NOMO-1 treated with dmso at 0.1 percent for 144 hours (cell line): ENCODE results near the gene EMC8.
A peak's percentile ranks its signal among the peaks of the same experiment; 100 is the strongest.

Experiments used
- DNase-seq: peaks from one replicate; lab custom pipeline; 2025; ENCODE audit not compliant: unreplicated experiment; lab: John Stamatoyannopoulos, UW

EMC8 gene

GRCh38 chr16:85733155-85733838 lies 66.0 kb downstream of the EMC8 start:
- peak; percentile 78 for DNase-seq

GRCh38 chr16:85731179-85731578 lies 68.2 kb downstream of the EMC8 start:
- DNase-seq, result no peak

DNA sequence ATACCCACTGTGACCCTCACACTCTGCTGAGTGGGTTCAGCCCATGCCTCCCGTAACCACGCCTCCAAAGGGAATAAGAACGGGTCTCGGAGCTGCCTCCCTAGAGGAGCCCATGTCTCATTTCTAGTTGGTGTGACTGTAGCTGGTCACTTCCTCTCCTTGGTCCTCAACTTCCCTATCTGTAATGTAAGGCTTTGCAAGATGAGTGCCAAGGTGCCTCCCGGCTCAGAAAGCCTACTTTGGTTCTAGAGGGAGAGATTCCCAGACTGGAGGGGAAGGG lies 69.2 kb downstream of the EMC8 start:
- DNase-seq, result peak; percentile 49

DNA sequence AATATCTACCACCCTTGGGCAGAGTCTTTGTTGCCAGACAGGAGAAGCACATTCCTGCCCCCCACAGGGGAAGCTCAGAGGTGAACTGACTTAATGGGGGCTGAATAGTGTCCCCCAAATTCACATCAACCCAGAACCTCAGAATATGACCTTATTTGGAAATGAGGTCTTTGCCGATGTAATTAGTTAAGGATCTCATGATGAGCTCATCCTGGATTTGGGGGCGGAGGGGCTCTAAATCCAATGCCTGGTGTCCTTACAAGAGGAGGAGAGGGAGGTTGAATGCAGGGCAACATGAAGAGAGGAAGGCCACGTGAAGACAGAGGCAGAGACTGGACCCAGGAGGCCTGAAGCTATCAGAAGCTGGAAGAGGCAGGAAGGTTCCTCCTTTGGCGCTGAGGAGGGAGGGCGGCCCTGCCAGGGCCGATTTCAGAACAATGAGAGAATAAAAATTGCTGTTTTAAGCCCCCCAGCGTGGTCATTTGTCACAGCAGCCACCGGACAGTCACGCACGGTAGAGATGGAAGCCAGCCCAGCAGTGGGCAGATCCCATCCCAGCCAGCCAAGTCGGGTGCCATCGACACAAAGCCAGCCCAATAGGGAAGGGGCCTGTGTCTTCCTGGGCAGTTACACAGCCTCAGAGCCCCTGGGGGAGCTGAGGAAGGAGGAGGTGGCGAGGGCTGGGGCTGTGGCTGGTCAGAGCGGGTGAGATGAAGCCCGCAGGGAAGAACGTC lies 69.7 kb downstream of the EMC8 start:
- no peak for DNase-seq

- DNase-seq, result no peak
Observed at GRCh38 chr16:85728879-85729278, 70.5 kb downstream of the EMC8 start.
